Gastroesophageal sphincter (tissue), 4 donors: ENCODE results near the gene LDLRAD2. TPM values are rescaled to one million over a fixed set of nuclear protein-coding genes. Genes with fewer than 3 reads are reported as not detected.

Experiments
- ATAC-seq: fragments of 150-250 bp; one replicate; pipeline ENCODE4 v1.9.1; 2016; ENCODE audit warnings: mild to moderate bottlenecking, moderate library complexity
- H3K27ac ChIP-seq, 4 donors: fragments of 200-600 bp; sonication (generic) in 3 of 4; 1 replicate in 3 of 4; 2 replicates in 1 of 4; pipeline ENCODE4 v1.5.1; 2016 to 2019
- H3K27me3 ChIP-seq: fragments of 200-600 bp; sonication (generic); one replicate; pipeline ENCODE4 v1.5.1; 2019
- H3K36me3 ChIP-seq, 2 donors: fragments of 200-600 bp; sonication (generic); one replicate each; pipeline ENCODE4 v1.5.1; 2019; ENCODE audit warnings: control low read depth in 1 of 2
- H3K4me1 ChIP-seq, 3 donors: fragments of 200-600 bp; sonication (generic); 1 replicate in 2 of 3; 2 replicates in 1 of 3; pipeline ENCODE4 v1.5.1; 2016 to 2019; ENCODE audit warnings: control low read depth in 2 of 3
- H3K4me3 ChIP-seq, 2 donors: fragments of 200-600 bp; sonication (generic); one replicate each; pipeline ENCODE4 v1.5.1; 2019; ENCODE audit warnings: mild to moderate bottlenecking in 1 of 2, moderate library complexity in 1 of 2
- H3K9me3 ChIP-seq, 3 donors: fragments of 200-600 bp; sonication (generic); one replicate each; pipeline ENCODE4 v1.5.1; 2017 to 2019; ENCODE audit warnings: control low read depth in 2 of 3
- CTCF ChIP-seq, 4 experiments: fragments of 200-600 bp in 2 of 4; fragments of 450-650 bp in 2 of 4; sonication (generic) in 1 of 4; IDR thresholded peaks; one replicate each; pipeline ENCODE4 v1.5.1; 2017 to 2019; ENCODE audit warnings: antibody characterized with exemption in 4 of 4, mild to moderate bottlenecking in 2 of 4, moderate library complexity in 2 of 4
- EP300 ChIP-seq: sonication (generic); formaldehyde crosslinking; IDR thresholded peaks from one replicate; pipeline ENCODE4 v1.6.1; 2017; ENCODE audit warnings: antibody characterized with exemption, mild to moderate bottlenecking
- POLR2A ChIP-seq, 2 donors: fragments of 450-650 bp; IDR thresholded peaks; one replicate each; pipeline ENCODE4 v1.6.1; 2017; ENCODE audit warnings: antibody characterized with exemption in 2 of 2, mild to moderate bottlenecking in 2 of 2, moderate library complexity in 1 of 2
- POLR2AphosphoS5 ChIP-seq: sonication (generic); formaldehyde crosslinking; IDR thresholded peaks from one replicate; pipeline ENCODE4 v1.6.1; 2017; ENCODE audit warnings: antibody characterized with exemption
- WGBS, 2 donors: methylation state at CpG; one replicate each; pipeline ENCODE4 v1.1.5; 2018; ENCODE audit warnings: low coverage in 1 of 2; 5-methylcytosine and 5-hydroxymethylcytosine counted together
- total RNA-seq, 4 donors: library from RNA; depleted of rRNA; stranded (reverse); fragments of >200 nt; gene quantifications; one replicate each; pipeline ENCODE4 v1.1.0, GENCODE V29; 2016

The LDLRAD2 gene
- total RNA-seq, 4 donors from 2014 or later: 0.08 TPM; not detected in 3

GRCh38 chr1:21828506-21829210 is 16.6 kb downstream of the LDLRAD2 start:
- no peak for ATAC-seq
- no peaks in the 10 kb centered on the region for H3K9me3 ChIP-seq
- H3K36me3 ChIP-seq: peaks cover 0 to 100% of the 10 kb centered on the region in 2 donors
- H3K4me3 ChIP-seq: no peak overlapping the region
- H3K27me3 ChIP-seq: no peaks in the 10 kb centered on the region
- TF ChIP-seq CTCF (IDR thresholded peaks at IDR 0.05): no peak
- TF ChIP-seq POLR2A (IDR thresholded peaks at IDR 0.05): no peak
- no peak for TF ChIP-seq POLR2AphosphoS5
- TF ChIP-seq EP300: no peak
- H3K4me1 ChIP-seq: no peaks in the 10 kb centered on the region
- H3K27ac ChIP-seq: no peak overlapping the region
- WGBS, 2 donors: 60% methylated on average over 1 of the region's 28 CpGs; no CpG with 5 or more reads in 1 of the 2 donors

DNA sequence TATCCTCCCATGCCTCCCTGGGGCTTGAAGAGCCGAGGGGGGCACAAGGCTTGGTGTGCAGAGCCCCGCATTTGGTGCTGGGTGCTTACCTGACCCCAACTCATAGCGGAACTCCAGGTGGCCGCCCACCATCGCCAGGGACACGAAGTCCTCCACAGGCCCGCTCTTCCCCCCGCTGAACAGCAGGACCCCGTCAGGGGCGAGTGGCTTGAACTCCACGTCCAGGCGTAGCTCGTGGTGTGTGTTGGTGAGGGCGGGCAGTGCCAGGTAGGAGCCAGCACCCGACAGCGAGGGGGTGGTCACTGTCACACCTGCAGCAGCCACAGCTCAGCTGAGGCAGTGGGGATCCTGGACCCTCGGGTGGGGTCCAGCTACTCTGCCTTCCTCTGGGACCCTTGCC is 17.2 kb downstream of the LDLRAD2 start:
- WGBS, 2 donors: no CpG with 5 or more reads among the region's 17 CpGs
- Histone ChIP-seq H3K27ac (no peak overlapping the region), H3K27me3 (no peaks in the 10 kb centered on the region), H3K4me3 (no peak overlapping the region), H3K4me1 (no peaks in the 10 kb centered on the region), H3K9me3 (peaks cover 0 to 2% (median 0%) of the 10 kb centered on the region in 3 donors), H3K36me3 (peaks cover 0 to 100% of the 10 kb centered on the region in 2 donors)
- no peak for ATAC-seq
- no peak for TF ChIP-seq POLR2A (IDR thresholded peaks at IDR 0.05)
- no peak for TF ChIP-seq EP300
- TF ChIP-seq POLR2AphosphoS5: no peak
- TF ChIP-seq CTCF (IDR thresholded peaks at IDR 0.05): no peak

DNA sequence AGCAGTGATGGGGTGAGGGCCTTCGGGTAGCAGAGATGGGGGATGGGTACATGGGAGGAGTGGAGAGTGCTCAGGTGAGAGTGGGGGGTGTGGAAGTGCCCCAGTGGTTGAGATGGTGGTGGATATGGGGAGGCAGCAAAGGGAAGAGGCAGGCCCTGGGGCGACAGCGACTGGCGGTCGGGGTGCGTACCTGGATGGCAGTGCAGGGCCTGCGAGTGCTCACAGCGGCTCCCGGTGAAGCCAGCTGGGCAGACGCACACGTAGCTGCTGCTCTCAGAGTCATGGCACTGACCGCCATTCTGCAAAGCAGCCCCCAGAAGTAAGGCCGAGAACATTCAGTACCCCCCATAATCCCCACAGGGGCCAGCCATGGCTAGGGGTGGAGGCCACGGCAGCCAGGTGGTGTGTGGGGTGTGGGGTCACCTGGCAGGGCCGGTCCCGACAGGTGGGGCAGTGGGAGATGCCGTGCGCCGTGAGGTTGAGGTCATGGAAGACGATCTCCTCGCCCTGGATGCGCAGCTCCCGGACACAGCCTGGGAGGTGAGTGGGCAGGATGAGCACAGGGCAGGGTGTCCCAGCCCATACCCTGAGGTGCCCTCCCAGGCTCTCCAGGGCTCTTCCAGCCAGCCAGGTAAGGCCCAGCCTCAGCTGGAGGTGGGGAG is 18.9 kb downstream of the LDLRAD2 start:
- H3K27ac ChIP-seq: no peak overlapping the region
- H3K4me3 ChIP-seq: no peak overlapping the region
- 73 to 84% methylated on average over 7 to 10 of the region's 23 CpGs for WGBS, 2 donors
- no peaks in the 10 kb centered on the region for H3K27me3 ChIP-seq
- H3K9me3 ChIP-seq: peaks cover 0 to 7% (median 0%) of the 10 kb centered on the region in 3 donors
- no peak for TF ChIP-seq CTCF (IDR thresholded peaks at IDR 0.05)
- no peak for TF ChIP-seq POLR2A (IDR thresholded peaks at IDR 0.05)
- TF ChIP-seq POLR2AphosphoS5: no peak
- TF ChIP-seq EP300: no peak
- peaks cover 4 to 100% of the 10 kb centered on the region in 2 donors for H3K36me3 ChIP-seq
- no peaks in the 10 kb centered on the region for H3K4me1 ChIP-seq
- no peak for ATAC-seq

DNA sequence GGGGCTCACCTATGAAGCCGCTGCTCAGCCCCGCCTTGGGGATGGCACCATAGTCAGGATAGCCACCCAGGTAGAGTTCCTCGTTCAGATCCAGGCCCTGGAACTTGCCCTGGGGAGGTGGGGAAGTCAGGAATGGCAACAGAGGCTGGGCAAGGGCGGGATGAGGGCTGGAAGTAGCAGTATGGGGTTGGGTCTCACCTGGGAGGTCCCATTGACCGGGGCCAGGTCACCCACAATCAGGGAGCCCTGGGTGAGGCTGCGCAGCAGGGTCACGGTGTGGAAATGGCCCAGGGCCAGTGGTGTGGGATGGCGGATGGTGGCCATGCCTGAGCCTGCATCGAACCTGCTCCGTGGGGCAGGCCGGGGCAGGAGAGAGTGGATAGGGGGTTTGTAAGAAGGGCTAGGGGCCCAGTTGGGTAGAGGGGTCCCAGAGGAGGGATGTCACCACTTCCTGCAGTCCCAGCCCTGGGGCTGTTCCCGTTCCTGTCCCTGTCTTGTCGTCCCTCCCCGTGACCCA is 19.4 kb downstream of the LDLRAD2 start:
- H3K9me3 ChIP-seq: peaks cover 0 to 7% (median 0%) of the 10 kb centered on the region in 3 donors
- H3K36me3 ChIP-seq: peaks cover 4 to 100% of the 10 kb centered on the region in 2 donors
- H3K27ac ChIP-seq: no peak overlapping the region
- H3K27me3 ChIP-seq: no peaks in the 10 kb centered on the region
- no peak for TF ChIP-seq EP300
- no peak for TF ChIP-seq POLR2AphosphoS5
- no peak for TF ChIP-seq CTCF (IDR thresholded peaks at IDR 0.05)
- TF ChIP-seq POLR2A (IDR thresholded peaks at IDR 0.05): no peak
- H3K4me3 ChIP-seq: no peak overlapping the region
- ATAC-seq: no peak
- 76 to 86% methylated on average over 3 to 8 of the region's 14 CpGs for WGBS, 2 donors
- no peaks in the 10 kb centered on the region for H3K4me1 ChIP-seq
